WI38 (cell line): ENCODE data around the gene SORL1-AS1.

Experiments used
- H3K4me3 ChIP-seq: 2 replicates; pipeline ENCODE4 v1.5.1; 2011; ENCODE audit warnings: low read depth, mild to moderate bottlenecking, control low read depth, low read length
- TF ChIP-seq, protein P1 (sequence below): IDR thresholded peaks from 2 replicates; pipeline ENCODE4 v1.5.1; 2012; ENCODE audit warnings: low read depth, mild to moderate bottlenecking, control low read depth, low read length

Gene SORL1-AS1

DNA sequence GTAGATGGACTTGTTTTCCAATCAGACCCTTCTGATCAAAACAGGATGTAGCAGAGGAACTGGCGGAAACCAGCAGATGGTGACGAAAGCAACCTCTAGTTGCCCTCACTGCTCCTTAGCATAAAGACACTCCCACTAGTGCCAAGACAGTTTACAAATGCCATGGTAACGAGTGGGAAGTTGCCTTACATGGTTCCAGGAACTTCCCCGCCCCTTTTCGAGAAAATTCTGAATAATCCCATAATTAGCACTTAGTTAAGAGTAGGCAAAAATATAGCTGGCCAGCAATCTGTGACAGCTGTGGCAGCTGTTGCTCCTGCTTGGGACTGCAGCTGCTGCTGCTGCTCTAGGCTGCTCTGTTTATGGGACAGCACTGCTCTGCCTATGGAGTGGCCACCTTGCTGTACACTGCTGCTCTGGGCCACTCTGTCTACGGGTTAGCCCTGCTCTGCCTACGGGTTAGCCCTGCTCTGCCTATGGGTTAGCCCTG is 34.1 kb downstream of the SORL1-AS1 start:
- H3K4me3 ChIP-seq = no peak overlapping the region
- TF ChIP-seq, protein P1, sequence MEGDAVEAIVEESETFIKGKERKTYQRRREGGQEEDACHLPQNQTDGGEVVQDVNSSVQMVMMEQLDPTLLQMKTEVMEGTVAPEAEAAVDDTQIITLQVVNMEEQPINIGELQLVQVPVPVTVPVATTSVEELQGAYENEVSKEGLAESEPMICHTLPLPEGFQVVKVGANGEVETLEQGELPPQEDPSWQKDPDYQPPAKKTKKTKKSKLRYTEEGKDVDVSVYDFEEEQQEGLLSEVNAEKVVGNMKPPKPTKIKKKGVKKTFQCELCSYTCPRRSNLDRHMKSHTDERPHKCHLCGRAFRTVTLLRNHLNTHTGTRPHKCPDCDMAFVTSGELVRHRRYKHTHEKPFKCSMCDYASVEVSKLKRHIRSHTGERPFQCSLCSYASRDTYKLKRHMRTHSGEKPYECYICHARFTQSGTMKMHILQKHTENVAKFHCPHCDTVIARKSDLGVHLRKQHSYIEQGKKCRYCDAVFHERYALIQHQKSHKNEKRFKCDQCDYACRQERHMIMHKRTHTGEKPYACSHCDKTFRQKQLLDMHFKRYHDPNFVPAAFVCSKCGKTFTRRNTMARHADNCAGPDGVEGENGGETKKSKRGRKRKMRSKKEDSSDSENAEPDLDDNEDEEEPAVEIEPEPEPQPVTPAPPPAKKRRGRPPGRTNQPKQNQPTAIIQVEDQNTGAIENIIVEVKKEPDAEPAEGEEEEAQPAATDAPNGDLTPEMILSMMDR = no peak

GRCh38 chr11:121417607-121418006 is 35.2 kb downstream of the SORL1-AS1 start:
- TF ChIP-seq, protein P1 = no peak

DNA sequence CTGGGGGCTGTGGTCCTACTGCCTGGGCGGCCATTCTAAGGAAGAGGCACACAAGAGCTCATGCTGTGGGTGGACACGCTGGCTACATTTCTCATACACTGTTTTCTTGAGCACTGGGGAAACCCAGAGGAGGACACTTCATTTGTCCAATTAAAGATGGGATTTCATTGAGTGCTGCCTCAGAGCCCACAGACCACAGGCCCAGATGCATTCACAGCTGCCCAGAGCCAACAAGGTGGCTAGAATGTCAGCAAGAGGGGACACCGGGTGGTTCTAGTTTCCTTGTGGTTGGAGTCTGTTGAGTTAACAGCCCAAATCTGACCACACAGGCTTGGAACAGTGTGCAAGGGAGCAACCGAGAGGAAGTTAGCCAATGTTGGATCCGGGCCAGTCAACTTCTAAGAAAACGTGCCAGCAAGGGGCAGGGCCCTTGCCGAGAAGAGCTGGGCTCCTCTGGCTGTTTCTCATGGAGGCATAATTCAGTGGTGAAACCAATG is 35.7 kb downstream of the SORL1-AS1 start:
- H3K4me3 ChIP-seq = no peak overlapping the region
- TF ChIP-seq, protein P1 = no peak

More at GRCh38 chr11:121417607-121418006, 35.2 kb downstream of the SORL1-AS1 start:
- H3K4me3 ChIP-seq = no peak overlapping the region

DNA sequence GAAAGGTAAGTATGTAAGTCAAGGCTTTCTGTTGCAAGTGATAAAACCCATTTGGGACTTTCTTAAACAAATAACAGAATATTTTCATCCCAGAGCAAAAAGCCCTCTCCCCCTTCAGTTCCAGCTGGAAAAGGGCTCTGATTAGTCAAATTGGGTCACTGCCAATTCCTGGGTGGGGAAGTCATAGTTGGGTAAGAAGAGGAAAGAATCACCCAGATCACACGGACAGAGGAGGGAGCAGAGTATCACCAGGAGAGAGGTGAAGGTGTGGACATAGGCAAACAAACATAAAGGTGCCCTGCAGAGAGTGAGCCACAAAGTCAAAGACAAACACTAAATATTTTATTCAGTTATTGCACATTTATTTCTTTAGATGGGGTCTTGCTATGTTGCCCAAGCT is 36.9 kb downstream of the SORL1-AS1 start:
- H3K4me3 ChIP-seq = no peak overlapping the region
- TF ChIP-seq, protein P1 = no peak

DNA sequence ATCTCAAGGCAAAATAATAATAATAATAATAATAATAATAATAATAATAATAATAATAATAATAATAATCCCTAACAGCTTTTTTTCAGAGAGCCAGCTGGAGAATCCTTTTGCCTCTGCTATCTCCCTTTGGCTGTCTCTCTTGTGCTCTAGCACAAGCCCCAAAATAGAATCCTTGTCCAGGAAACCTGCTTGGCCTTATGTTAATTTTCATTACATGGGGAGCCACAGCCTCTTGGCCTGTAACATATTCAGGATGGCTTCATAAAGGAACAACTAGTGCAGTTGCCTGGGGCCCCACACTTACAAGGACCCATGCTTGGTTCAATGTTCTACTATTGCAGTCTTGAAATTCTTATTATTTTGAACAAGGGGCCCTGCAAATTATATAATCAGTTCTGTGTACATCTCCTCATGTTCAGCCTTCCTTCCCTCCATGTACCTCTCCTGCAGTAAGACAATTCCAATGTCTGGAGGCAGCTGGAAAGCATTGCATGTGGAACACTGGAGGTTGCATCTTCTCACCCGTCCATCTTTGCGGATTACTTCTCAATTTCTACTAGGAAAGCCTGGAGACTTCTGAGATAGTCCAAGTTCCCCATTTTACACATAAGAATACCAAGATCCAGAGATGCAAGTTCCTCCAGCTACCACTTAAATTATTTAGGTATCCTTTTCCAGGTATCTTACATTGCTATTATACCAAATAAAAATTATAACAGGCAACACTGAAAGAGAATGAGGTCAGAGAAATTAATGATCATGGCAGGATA is 38.4 kb downstream of the SORL1-AS1 start:
- no peak overlapping the region for H3K4me3 ChIP-seq
- TF ChIP-seq, protein P1 = no peak

- TF ChIP-seq, protein P1 = no peak
- H3K4me3 ChIP-seq = no peak overlapping the region
Measured at GRCh38 chr11:121412711-121413415, 39.9 kb downstream of the SORL1-AS1 start.
